ENCODE results near the gene RANBP3. TPM values are rescaled to one million over a fixed set of nuclear protein-coding genes. Genes with fewer than 3 reads are reported as not detected.

The RANBP3 gene
- total RNA-seq, 4 donors from 2014 or later: 37.4 to 74.3 (median 61.3) TPM

DNA sequence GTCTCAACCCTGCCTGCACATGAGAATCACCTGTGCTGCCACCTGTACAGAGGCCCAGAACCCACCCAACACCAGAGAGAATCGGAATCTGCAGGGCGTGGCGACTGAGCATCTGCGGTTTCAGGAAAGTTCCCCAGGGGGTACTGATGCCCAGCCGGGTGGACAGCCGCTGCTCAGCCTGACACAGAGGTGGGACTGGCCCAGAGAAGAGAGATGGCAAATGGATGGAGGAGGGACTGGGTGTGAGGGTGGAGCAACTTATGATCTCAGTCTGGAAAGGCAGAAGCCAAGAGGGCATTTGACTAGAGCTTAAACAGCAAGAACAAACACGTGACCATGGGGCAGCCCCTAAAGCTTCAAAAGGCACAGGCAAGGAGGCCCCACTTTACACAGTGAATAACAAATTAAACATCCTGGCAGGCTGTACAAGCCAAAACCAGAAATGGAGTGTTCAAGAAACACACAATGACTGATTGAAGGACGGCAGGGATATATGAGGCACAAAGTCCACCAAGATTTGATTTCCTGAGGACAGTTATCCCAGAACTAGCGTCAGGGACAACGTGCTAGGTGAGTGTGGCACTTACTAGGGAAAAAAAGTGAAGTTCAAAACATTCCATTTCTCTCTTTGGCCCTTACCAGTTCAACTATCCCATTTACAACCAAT, 3.1 kb downstream of the RANBP3 start:
- H3K9me3 ChIP-seq: no peaks in the 10 kb centered on the region
- H3K27ac ChIP-seq: no peak overlapping the region
- peaks cover 33 to 50% of the 10 kb centered on the region in 2 donors for H3K4me1 ChIP-seq
- DNase-seq: no peak
- no peak for TF ChIP-seq POLR2A (IDR thresholded peaks at IDR 0.05)
- TF ChIP-seq CTCF (IDR thresholded peaks at IDR 0.05 in 4 of 5, conservative IDR thresholded peaks at IDR 0.05 in 1 of 5): no peak
- no peaks in the 10 kb centered on the region for H3K27me3 ChIP-seq
- no peak for ATAC-seq
- H3K4me3 ChIP-seq: no peak overlapping the region
- no peaks in the 10 kb centered on the region for H3K36me3 ChIP-seq
- intact Hi-C loops (cut with DNase I; ENCODE audit: low total_unique reads): loop anchor here (5.0 kb wide), 4 partner anchors 73 to 353 kb away; partner anchors contain the start of genes DUS3L, NDUFA11, SAFB and SAFB2
- in situ Hi-C loops (cut with MboI; ENCODE audit: low sequenced_read_pairs in 4 of 4): no loop called here

- TF ChIP-seq POLR2A (IDR thresholded peaks at IDR 0.05): no peak
- no peak for TF ChIP-seq CTCF (IDR thresholded peaks at IDR 0.05 in 4 of 5, conservative IDR thresholded peaks at IDR 0.05 in 1 of 5)
- Histone ChIP-seq H3K4me1 (peaks cover 38 to 58% of the 10 kb centered on the region in 2 donors), H3K27me3 (no peaks in the 10 kb centered on the region), H3K27ac (no peak overlapping the region), H3K36me3 (no peaks in the 10 kb centered on the region), H3K4me3 (no peak overlapping the region), H3K9me3 (no peaks in the 10 kb centered on the region)
- DNase-seq: no peak
- ATAC-seq: no peak
- in situ Hi-C loops (cut with MboI; ENCODE audit: low sequenced_read_pairs in 4 of 4): no loop called here
- intact Hi-C loops (cut with DNase I; ENCODE audit: low total_unique reads): no loop called here
Observed at GRCh38 chr19:5973867-5974635, 3.9 kb downstream of the RANBP3 start.

GRCh38 chr19:5973376-5973775, 4.6 kb downstream of the RANBP3 start:
- Histone ChIP-seq H3K36me3 (no peaks in the 10 kb centered on the region), H3K27me3 (no peaks in the 10 kb centered on the region), H3K9me3 (no peaks in the 10 kb centered on the region), H3K4me1 (peaks cover 40 to 58% of the 10 kb centered on the region in 2 donors), H3K4me3 (no peak overlapping the region), H3K27ac (no peak overlapping the region)
- intact Hi-C loops (cut with DNase I; ENCODE audit: low total_unique reads): no loop called here
- ATAC-seq (no peak), DNase-seq (no peak)
- TF ChIP-seq POLR2A (IDR thresholded peaks at IDR 0.05): no peak
- no peak for TF ChIP-seq CTCF (IDR thresholded peaks at IDR 0.05 in 4 of 5, conservative IDR thresholded peaks at IDR 0.05 in 1 of 5)
- in situ Hi-C loops (cut with MboI; ENCODE audit: low sequenced_read_pairs in 4 of 4): no loop called here

- Histone ChIP-seq H3K4me1 (peaks cover 50 to 66% of the 10 kb centered on the region in 2 donors), H3K27me3 (no peaks in the 10 kb centered on the region), H3K4me3 (no peak overlapping the region), H3K36me3 (no peaks in the 10 kb centered on the region), H3K27ac (no peak overlapping the region), H3K9me3 (no peaks in the 10 kb centered on the region)
- intact Hi-C loops (cut with DNase I; ENCODE audit: low total_unique reads): no loop called here
- ATAC-seq: no peak
- TF ChIP-seq CTCF (IDR thresholded peaks at IDR 0.05 in 4 of 5, conservative IDR thresholded peaks at IDR 0.05 in 1 of 5) (no peak), POLR2A (IDR thresholded peaks at IDR 0.05) (no peak)
- in situ Hi-C loops (cut with MboI; ENCODE audit: low sequenced_read_pairs in 4 of 4): no loop called here
- no peak for DNase-seq
Observed at GRCh38 chr19:5972355-5972731, 5.6 kb downstream of the RANBP3 start.

Measured in gastrocnemius medialis (tissue), 4 donors.